ENCODE data around the gene ATP6V0E1.
"Not testable (repeated sequence)": the region's sequence is repeated elsewhere in the genome, so short reads cannot be mapped to it uniquely, and the experiment has no call there.

The ATP6V0E1 gene

DNA sequence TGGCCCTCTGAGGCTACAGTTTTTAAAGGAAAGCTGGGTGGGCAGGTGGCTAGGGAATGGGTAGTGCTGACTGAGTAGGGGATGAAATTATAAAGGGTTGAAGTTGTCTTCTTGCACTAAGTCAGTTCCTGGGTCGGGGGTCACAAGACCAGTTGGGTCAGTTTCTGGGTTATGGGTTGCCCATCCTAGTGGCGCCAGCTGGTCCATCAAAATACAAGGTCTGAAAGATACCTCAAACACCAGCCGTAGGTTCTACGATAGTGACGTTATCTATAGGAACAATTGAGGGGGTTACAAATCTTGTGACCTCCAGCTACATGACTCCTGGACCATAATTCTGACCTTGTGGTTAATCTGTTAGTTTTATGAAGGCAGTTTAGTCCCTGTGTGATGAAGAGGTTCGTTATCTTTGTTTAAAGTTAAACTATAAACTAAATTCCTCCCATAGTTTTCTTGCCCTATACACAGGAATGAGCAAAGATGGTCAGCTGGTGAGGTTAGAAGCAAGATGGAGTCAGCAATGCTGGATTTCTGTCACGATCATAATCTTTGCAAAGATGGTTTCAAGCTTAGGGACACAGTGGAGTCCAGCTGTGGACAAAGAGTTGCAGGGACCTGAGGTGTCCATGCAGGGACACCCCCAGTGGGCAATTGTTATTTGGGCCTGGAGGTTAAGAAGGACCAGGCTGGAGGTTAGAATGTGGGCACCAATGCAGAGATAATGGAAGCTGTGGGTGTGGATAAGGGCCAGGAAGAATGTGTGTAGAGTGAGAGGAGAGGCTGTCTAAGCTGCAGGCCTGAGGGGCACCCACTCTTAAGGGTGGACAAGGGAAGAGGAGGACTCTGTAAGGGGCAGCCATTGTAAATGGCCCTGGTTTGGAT lies 58.6 kb downstream of the ATP6V0E1 start:
- H3K4me3 ChIP-seq (ENCODE audit: low read depth in 1 of 2, low read length in 2 of 2) = no peak overlapping the region
- no peaks in the 10 kb centered on the region for H3K4me1 ChIP-seq (ENCODE audit: control insufficient read depth in 1 of 2, insufficient read depth in 2 of 2, low read length in 2 of 2)
- H3K27ac ChIP-seq (ENCODE audit: low read length) = no peak overlapping the region
- no peaks in the 10 kb centered on the region for H3K36me3 ChIP-seq (ENCODE audit: control insufficient read depth in 1 of 2, insufficient read depth in 2 of 2, low read length in 2 of 2)
- H3K27me3 ChIP-seq (ENCODE audit: low read depth, low read length) = no peaks in the 10 kb centered on the region
- no peaks in the 10 kb centered on the region for H3K9me3 ChIP-seq (ENCODE audit: control insufficient read depth in 1 of 2, low read length in 2 of 2)

DNA sequence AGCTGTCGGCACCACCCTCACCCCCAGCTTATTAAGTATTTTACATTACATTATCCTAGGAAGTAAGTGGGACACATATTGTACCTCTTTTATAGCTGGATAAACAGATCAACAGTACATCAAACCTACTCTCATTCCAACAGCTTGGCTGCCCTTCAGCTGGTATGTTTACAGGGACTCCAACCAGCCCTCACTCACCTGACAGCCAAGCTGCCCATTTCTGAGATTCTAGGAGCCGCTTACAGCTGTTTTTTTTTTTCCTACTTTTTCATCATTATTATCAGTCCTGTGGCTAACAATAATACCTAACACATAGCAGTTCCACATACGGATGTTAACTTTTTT lies 59.2 kb downstream of the ATP6V0E1 start:
- Histone ChIP-seq H3K27ac (ENCODE audit: low read length) (no peak overlapping the region), H3K27me3 (ENCODE audit: low read depth, low read length) (no peaks in the 10 kb centered on the region), H3K36me3 (ENCODE audit: control insufficient read depth in 1 of 2, insufficient read depth in 2 of 2, low read length in 2 of 2) (no peaks in the 10 kb centered on the region), H3K9me3 (ENCODE audit: control insufficient read depth in 1 of 2, low read length in 2 of 2) (no peaks in the 10 kb centered on the region), H3K4me3 (ENCODE audit: low read depth in 1 of 2, low read length in 2 of 2) (no peak overlapping the region), H3K4me1 (ENCODE audit: control insufficient read depth in 1 of 2, insufficient read depth in 2 of 2, low read length in 2 of 2) (no peaks in the 10 kb centered on the region)

DNA sequence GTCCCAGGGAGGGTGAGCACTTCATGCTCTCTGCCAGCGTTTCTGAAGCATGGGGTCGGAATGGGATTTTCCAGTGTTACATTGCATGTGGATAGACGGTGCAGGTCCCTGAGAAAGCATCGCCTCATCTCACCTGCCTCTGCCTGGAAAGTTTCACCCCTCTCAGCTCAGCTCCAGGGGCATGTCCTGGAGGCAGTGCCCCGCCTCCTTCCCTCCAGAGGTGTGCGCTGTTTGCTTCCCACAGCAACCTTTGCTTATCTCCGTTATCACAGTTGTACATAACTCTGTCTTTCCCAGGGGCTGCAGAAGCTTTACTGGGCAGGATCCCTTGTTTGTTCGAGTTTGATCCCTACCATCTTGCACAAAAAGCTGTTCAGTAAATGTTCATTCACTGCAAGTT lies 61.9 kb downstream of the ATP6V0E1 start:
- H3K36me3 ChIP-seq (ENCODE audit: control insufficient read depth in 1 of 2, insufficient read depth in 2 of 2, low read length in 2 of 2) = no peaks in the 10 kb centered on the region
- H3K4me3 ChIP-seq (ENCODE audit: low read depth in 1 of 2, low read length in 2 of 2) = no peak overlapping the region
- no peaks in the 10 kb centered on the region for H3K9me3 ChIP-seq (ENCODE audit: control insufficient read depth in 1 of 2, low read length in 2 of 2)
- no peaks in the 10 kb centered on the region for H3K4me1 ChIP-seq (ENCODE audit: control insufficient read depth in 1 of 2, insufficient read depth in 2 of 2, low read length in 2 of 2)
- H3K27ac ChIP-seq (ENCODE audit: low read length) = no peak overlapping the region
- H3K27me3 ChIP-seq (ENCODE audit: low read depth, low read length) = no peaks in the 10 kb centered on the region

DNA sequence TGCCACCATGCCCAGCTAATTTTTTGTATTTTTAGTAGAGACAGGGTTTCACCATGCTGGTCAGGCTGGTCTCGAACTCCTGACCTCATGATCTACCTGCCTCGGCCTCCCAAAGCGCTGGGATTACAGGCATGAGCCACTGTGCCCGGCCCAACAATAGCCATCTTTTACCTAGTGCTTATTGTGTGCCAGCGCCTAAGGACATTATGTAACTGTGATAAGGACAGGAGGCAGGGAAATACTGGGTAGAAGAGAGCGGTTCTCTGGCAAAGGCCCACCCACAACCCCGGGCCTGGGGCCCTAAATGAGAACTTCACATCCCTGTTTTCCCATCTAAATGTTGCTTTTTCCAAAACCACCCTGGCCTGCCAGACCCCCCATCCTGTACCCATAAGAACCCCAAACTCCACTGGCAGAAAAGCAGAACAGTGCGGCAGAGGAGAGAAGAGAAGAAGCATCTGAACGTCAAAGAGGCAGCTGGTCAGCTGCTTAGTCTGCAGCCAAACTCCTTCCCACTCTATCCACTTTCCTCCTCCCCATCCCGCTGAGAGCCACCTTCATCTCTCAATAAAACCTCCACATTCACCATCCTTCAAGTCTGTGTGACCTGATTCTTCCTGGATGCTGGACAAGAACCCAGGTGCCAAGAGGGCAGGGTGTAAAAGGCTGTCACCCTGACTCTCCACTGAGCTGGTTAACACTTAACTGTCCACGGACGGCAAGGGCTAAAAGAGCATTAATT lies 63.7 kb downstream of the ATP6V0E1 start:
- H3K27me3 ChIP-seq (ENCODE audit: low read depth, low read length); H3K27ac ChIP-seq (ENCODE audit: low read length); H3K36me3 ChIP-seq (ENCODE audit: control insufficient read depth in 1 of 2, insufficient read depth in 2 of 2, low read length in 2 of 2); H3K4me1 ChIP-seq (ENCODE audit: control insufficient read depth in 1 of 2, insufficient read depth in 2 of 2, low read length in 2 of 2); H3K9me3 ChIP-seq (ENCODE audit: control insufficient read depth in 1 of 2, low read length in 2 of 2); H3K4me3 ChIP-seq (ENCODE audit: low read depth in 1 of 2, low read length in 2 of 2): not testable (repeated sequence)

DNA sequence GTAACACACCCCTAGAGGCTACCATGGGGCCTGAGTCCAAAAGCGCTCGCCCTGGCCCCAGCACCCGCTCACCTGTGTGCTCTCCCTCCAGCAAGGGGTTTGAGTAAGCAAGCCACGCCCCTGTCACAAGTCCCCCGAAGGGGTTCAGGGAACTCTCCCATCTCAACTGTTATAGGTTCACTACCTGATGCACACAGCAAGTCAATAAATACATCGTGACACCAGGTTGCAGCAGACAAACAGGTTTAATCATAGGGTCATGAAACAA lies 64.2 kb downstream of the ATP6V0E1 start:
- Histone ChIP-seq H3K4me3 (ENCODE audit: low read depth in 1 of 2, low read length in 2 of 2) (no peak overlapping the region), H3K4me1 (ENCODE audit: control insufficient read depth in 1 of 2, insufficient read depth in 2 of 2, low read length in 2 of 2) (no peaks in the 10 kb centered on the region), H3K9me3 (ENCODE audit: control insufficient read depth in 1 of 2, low read length in 2 of 2) (no peaks in the 10 kb centered on the region), H3K27me3 (ENCODE audit: low read depth, low read length) (no peaks in the 10 kb centered on the region), H3K27ac (ENCODE audit: low read length) (no peak overlapping the region), H3K36me3 (ENCODE audit: control insufficient read depth in 1 of 2, insufficient read depth in 2 of 2, low read length in 2 of 2) (no peaks in the 10 kb centered on the region)

DNA sequence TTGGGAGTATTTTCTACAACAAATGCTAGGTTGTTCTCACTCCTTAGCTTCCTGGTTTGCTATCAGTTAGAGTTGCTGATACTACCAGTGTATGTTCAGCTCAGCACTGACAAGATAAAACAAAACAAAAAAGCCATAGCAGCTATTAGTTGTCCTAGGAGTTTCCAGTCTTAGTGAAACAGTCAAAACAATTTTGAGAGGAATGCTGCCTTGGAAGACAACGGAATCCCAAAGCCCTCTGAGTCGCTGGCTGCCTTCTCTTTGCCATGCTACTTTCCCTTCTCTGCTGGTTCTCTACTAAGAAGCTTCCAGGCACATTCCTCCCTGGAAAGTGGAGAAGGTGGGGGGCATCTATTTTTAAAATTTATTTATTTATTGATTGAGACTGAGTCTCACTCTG lies 67.2 kb downstream of the ATP6V0E1 start:
- Histone ChIP-seq H3K4me3 (ENCODE audit: low read depth in 1 of 2, low read length in 2 of 2) (peak overlapping the region in 1 of 2 donors; percentile 18), H3K27me3 (ENCODE audit: low read depth, low read length) (no peaks in the 10 kb centered on the region), H3K36me3 (ENCODE audit: control insufficient read depth in 1 of 2, insufficient read depth in 2 of 2, low read length in 2 of 2) (no peaks in the 10 kb centered on the region), H3K4me1 (ENCODE audit: control insufficient read depth in 1 of 2, insufficient read depth in 2 of 2, low read length in 2 of 2) (peaks cover 0 to 4% of the 10 kb centered on the region in 2 donors), H3K9me3 (ENCODE audit: control insufficient read depth in 1 of 2, low read length in 2 of 2) (no peaks in the 10 kb centered on the region), H3K27ac (ENCODE audit: low read length) (no peak overlapping the region)

DNA sequence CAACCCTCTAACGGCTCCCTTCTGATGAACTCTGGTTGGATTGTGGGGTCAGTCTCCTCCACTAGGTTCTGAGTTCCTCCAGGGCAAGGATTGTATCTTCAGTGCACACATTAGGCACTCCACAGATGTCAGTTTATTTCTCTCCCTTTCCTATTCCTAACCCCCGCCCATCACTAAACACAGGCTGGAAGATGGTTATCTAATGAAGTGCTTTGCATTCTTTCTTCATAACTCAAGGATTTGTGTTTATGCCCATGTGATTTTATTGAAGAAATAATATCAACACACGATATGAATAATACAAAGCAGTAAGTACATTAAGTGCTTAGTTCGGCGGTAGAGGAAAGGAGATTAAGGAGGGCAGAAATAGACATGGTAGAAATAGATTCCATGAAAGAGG lies 68.2 kb downstream of the ATP6V0E1 start:
- H3K4me3 ChIP-seq (ENCODE audit: low read depth in 1 of 2, low read length in 2 of 2) = no peak overlapping the region
- H3K27ac ChIP-seq (ENCODE audit: low read length) = no peak overlapping the region
- no peaks in the 10 kb centered on the region for H3K27me3 ChIP-seq (ENCODE audit: low read depth, low read length)
- H3K36me3 ChIP-seq (ENCODE audit: control insufficient read depth in 1 of 2, insufficient read depth in 2 of 2, low read length in 2 of 2) = peaks cover 0 to 5% of the 10 kb centered on the region in 2 donors
- H3K9me3 ChIP-seq (ENCODE audit: control insufficient read depth in 1 of 2, low read length in 2 of 2) = no peaks in the 10 kb centered on the region
- peaks cover 0 to 4% of the 10 kb centered on the region in 2 donors for H3K4me1 ChIP-seq (ENCODE audit: control insufficient read depth in 1 of 2, insufficient read depth in 2 of 2, low read length in 2 of 2)

DNA sequence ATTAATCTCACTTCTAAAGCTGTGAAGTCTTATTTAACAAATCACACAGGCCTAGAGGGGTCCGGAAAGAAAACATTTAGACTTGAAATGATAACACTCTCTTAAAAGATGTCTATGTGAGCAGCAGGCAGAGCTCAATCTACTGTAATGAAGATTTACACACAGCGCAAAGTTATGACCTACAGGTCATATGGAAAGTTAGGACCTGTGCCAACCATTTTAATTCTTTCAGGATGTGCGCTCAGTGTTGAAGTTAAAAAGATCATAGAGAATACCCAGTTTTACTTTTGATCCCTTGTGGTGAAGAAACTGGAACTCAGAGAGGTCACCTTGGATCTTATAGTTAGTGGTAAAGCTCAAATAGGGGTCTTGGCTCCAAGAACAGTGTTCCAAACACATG lies 69.5 kb downstream of the ATP6V0E1 start:
- Histone ChIP-seq H3K9me3 (ENCODE audit: control insufficient read depth in 1 of 2, low read length in 2 of 2) (no peaks in the 10 kb centered on the region), H3K27me3 (ENCODE audit: low read depth, low read length) (no peaks in the 10 kb centered on the region), H3K36me3 (ENCODE audit: control insufficient read depth in 1 of 2, insufficient read depth in 2 of 2, low read length in 2 of 2) (peaks cover 0 to 7% of the 10 kb centered on the region in 2 donors), H3K27ac (ENCODE audit: low read length) (no peak overlapping the region), H3K4me1 (ENCODE audit: control insufficient read depth in 1 of 2, insufficient read depth in 2 of 2, low read length in 2 of 2) (peaks cover 6% of the 10 kb centered on the region in 2 donors), H3K4me3 (ENCODE audit: low read depth in 1 of 2, low read length in 2 of 2) (no peak overlapping the region)

DNA sequence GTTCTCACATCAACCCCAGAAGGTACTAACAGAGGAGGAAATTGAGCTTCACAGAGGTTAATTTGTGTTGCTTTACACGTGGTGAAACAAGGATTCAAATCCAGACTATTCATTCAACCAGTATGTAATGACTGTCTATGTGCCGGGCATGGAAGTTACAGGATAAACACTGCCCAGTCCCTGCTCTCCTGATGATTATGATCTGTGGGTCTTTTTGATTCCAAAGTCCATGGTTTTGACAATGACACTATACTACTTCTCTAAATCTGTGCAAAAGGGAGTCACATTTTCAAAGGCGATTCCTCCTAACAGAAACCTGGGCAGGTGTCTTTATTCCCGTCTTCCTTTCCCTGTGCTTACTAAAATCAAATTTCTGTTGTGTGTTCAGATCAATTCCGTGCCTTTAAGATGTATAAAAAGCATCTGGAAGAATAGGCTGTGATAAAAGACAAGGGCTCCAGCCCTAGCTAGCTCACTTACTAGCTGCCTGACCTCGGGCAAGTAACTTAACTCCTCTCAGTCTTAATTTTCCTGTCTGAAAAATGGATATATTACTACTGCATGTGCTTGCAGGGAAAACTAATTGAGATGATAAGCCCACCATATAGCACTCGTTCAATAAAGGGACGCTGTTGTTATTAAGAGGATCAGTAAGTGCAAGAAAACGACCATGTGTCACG lies 71.6 kb downstream of the ATP6V0E1 start:
- H3K4me1 ChIP-seq (ENCODE audit: control insufficient read depth in 1 of 2, insufficient read depth in 2 of 2, low read length in 2 of 2) = peaks cover 7 to 24% of the 10 kb centered on the region in 2 donors
- H3K9me3 ChIP-seq (ENCODE audit: control insufficient read depth in 1 of 2, low read length in 2 of 2) = no peaks in the 10 kb centered on the region
- no peak overlapping the region for H3K27ac ChIP-seq (ENCODE audit: low read length)
- H3K36me3 ChIP-seq (ENCODE audit: control insufficient read depth in 1 of 2, insufficient read depth in 2 of 2, low read length in 2 of 2) = peaks cover 0 to 7% of the 10 kb centered on the region in 2 donors
- H3K4me3 ChIP-seq (ENCODE audit: low read depth in 1 of 2, low read length in 2 of 2) = peak overlapping the region; percentile 79 to 100
- H3K27me3 ChIP-seq (ENCODE audit: low read depth, low read length) = no peaks in the 10 kb centered on the region

DNA sequence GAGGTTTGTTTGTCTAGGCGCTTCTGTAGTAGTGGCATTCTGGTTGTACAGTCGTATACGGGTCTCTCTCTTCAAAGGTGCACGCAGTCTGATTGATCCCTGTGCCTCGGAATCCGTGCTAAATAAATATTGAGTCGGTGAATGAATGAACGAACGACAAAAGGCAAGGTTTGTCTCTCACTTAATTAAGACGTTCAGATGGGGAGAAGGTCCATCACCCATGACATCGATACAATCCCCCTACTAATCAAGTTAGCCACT lies 72.1 kb downstream of the ATP6V0E1 start:
- H3K27ac ChIP-seq (ENCODE audit: low read length) = peak overlapping the region; percentile 58
- no peaks in the 10 kb centered on the region for H3K27me3 ChIP-seq (ENCODE audit: low read depth, low read length)
- H3K4me1 ChIP-seq (ENCODE audit: control insufficient read depth in 1 of 2, insufficient read depth in 2 of 2, low read length in 2 of 2) = peaks cover 7 to 27% of the 10 kb centered on the region in 2 donors
- H3K9me3 ChIP-seq (ENCODE audit: control insufficient read depth in 1 of 2, low read length in 2 of 2) = no peaks in the 10 kb centered on the region
- peaks cover 0 to 7% of the 10 kb centered on the region in 2 donors for H3K36me3 ChIP-seq (ENCODE audit: control insufficient read depth in 1 of 2, insufficient read depth in 2 of 2, low read length in 2 of 2)
- H3K4me3 ChIP-seq (ENCODE audit: low read depth in 1 of 2, low read length in 2 of 2) = peak overlapping the region; percentile 79 to 100

DNA sequence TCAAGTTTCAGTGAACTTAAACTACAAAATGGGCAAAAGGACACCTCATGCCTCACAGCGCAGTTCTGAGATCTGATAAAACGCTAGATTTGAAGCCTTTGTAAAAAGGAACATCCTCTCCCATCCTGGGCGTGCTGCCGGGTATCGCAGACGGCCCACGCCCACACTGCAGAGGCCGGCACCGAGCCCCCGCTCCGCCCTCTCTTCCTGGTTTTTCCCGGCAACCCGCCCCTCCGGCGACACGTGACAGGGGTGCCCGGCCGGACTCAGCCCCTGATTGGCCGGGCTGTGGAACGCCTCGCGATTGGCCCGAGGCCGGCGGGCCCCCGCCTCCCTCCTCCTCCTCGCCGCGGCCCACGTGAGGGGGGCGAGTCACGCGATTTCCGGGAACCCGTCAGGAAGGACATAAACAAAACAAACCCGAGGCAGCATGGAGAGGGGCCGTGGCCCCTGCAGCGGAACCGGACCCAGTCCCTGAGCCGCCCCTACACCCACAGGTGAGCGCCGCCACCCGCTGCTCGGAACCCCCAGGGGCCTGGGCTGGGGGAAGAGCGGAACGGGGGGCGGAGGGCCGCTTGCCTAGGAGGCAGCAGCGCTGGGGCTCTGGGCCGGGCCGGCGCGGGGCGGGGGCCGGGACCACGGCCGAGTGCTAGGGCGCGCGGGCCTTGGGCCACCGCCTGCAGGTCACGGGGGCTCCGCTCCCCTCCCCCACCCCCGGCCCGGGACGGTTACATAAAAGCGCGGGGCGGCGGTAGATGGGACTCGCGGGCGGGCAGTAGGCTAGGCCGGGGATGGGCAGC lies 72.6 kb downstream of the ATP6V0E1 start, which contains the start of gene CREBRF:
CREBRF (plus strand) TSS at position 370 of the 800 bp plus-strand sequence. CDS start 24,424 bp downstream, outside the sequence.
- no peaks in the 10 kb centered on the region for H3K9me3 ChIP-seq (ENCODE audit: control insufficient read depth in 1 of 2, low read length in 2 of 2)
- H3K27me3 ChIP-seq (ENCODE audit: low read depth, low read length) = no peaks in the 10 kb centered on the region
- H3K4me1 ChIP-seq (ENCODE audit: control insufficient read depth in 1 of 2, insufficient read depth in 2 of 2, low read length in 2 of 2) = peaks cover 7 to 27% of the 10 kb centered on the region in 2 donors
- H3K27ac ChIP-seq (ENCODE audit: low read length) = peak within 1 kb of the TSS; percentile 93
- H3K36me3 ChIP-seq (ENCODE audit: control insufficient read depth in 1 of 2, insufficient read depth in 2 of 2, low read length in 2 of 2) = peaks cover 0 to 7% of the 10 kb centered on the region in 2 donors
- H3K4me3 ChIP-seq (ENCODE audit: low read depth in 1 of 2, low read length in 2 of 2) = peak within 1 kb of the TSS; percentile 79 to 100
